ENCODE results near the gene ZNF579.

- TF ChIP-seq POLR2AphosphoS5 (IDR thresholded peaks at IDR 0.05; ENCODE audit: insufficient read depth, low read depth, low read length): no peak
- no peak for TF ChIP-seq MAX (IDR thresholded peaks at IDR 0.05; ENCODE audit: insufficient read depth, insufficient read length)
- TF ChIP-seq POLR2A (IDR thresholded peaks at IDR 0.05; ENCODE audit: low read depth, low read length): no peak
- no peak for TF ChIP-seq CTCF (IDR thresholded peaks at IDR 0.05; ENCODE audit: extremely low read depth in 1 of 2, insufficient read depth in 1 of 2, low read depth in 1 of 2, low read length in 2 of 2)
- TF ChIP-seq FOS (IDR thresholded peaks at IDR 0.05; ENCODE audit: borderline replicate concordance, insufficient read depth, low read length): no peak
- no peak for TF ChIP-seq EZH2 (IDR thresholded peaks at IDR 0.05; ENCODE audit: borderline replicate concordance, low read depth, low read length, severe bottlenecking)
- no peak for TF ChIP-seq JUN (IDR thresholded peaks at IDR 0.05; ENCODE audit: borderline replicate concordance, insufficient read depth, insufficient read length, low read depth)
- no peak for TF ChIP-seq MYC (IDR thresholded peaks at IDR 0.05; ENCODE audit: low read depth, low read length)
- no peak for TF ChIP-seq GATA2 (IDR thresholded peaks at IDR 0.05; ENCODE audit: insufficient read depth, insufficient read length, low read depth, low read length)
Measured at GRCh38 chr19:55529636-55530234, 50.9 kb downstream of the ZNF579 start.
